NCI-H2107 treated with DMSO at 0.1 percent for 48 hours (cell line): ENCODE measurements around the gene SMIM28.
"Not testable (repeated sequence)": the region's sequence is repeated elsewhere in the genome, so short reads cannot be mapped to it uniquely, and the experiment has no call there.

Experiments
- DNase-seq: peaks from one replicate; lab custom pipeline; 2025; ENCODE audit not compliant: unreplicated experiment; lab: John Stamatoyannopoulos, UW

SMIM28 gene

DNA sequence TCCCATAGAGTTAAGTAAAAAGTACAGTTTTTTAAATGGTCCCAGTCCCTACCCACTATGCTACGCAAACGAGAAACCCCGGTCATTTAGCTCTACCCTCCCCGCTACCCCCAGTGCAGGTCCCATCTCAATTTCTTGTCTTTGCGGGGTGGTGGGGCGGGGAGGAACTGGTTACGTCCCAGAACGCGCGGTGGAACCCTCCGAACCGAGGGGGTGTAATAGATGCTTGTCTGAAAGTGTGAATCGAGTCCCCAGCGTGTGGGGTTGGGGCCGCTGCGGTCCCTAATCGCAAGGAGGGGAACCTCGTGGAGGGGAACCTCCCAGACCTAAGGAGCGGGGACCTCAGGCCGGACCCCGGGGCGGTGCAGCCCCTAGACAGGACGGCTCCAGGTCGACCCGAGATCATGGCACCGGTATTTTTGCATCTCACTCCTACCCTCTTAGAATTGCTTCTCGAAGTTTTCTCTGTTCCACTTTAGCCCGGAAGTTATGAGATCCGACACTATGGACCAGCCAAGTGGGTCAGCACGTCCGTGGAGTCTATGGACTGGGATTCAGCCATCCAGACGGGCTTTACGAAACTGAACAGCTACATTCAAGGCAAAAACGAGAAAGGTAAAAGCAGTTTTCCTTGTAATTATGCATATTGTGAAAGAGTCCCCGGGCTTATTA is 27.1 kb downstream of the SMIM28 start:
- peak; percentile 3 for DNase-seq

DNA sequence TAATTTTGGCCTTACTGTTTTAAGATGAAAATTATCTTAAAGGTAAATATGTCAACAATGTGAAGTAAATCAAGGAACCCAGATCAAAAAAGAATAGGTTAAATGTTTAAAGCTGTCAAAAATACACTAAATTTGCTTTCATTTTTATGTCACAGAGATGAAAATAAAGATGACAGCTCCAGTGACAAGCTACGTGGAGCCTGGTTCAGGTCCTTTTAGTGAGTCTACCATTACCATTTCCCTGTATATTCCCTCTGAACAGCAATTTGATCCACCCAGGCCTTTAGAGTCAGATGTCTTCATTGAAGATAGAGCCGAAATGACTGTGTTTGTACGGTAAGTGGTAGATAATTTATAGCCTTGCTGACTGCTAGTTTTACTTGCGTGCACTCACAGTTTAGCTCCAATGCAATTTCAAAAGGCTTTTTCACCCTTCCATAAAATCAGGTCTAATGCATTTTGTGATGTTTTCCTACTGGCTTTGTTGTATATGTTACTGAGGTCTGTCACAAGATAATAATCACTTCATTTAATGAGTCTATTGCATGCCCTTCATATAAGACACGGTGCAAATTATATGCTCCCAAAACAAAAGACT is 28.2 kb downstream of the SMIM28 start:
- DNase-seq = peak; percentile 30

DNA sequence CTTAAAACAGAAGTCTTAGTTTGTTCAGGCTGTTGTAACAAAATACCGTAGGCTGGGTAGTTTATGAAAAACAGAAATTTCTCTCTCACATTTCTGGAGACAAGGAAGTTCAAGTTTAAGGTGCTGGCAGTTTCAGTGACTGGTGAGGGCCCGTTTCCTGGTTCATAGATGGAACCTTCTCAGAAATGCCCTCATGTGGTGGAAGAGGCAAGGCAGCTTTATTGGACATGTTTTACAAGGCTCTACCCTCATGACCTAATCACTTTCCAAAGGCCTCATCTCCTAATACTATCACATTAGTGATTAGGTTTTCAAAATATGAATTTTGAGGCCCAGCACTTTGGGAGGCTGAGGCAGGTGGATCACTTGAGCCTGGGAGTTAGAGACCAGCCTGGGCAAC is 28.7 kb downstream of the SMIM28 start:
- DNase-seq = no peak

DNA sequence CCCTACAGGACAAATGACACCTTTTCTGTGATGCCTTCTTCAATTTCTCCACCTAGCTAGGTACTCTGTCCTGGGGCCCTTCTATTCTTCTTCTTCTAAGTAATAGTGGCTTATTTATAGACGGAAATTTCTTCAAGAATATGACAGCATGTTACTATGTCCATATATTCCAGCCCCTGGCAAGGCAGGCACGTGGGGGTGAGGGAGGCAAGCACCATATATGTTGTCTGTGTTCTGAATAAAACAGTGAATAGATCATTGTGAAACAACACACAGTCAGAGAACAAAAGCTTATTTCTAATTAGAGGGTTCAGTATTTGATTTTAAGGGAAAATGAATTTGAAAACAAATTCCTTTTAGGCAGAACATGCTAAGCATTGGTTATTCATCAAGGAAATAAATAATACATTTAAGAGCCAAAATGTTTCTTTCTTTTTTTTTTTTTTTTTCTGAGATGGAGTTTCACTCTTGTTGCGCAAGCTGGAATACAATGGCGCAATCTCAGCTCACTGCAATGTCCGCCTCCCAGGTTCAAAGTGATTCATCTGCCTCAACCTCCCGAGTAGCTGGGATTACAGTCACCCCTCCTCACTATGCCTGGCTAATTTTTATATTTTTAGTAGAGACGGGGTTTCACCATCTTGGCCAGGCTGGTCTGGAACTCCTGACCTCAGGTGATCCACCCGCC is 32.5 kb downstream of the SMIM28 start:
- DNase-seq = no peak

DNA sequence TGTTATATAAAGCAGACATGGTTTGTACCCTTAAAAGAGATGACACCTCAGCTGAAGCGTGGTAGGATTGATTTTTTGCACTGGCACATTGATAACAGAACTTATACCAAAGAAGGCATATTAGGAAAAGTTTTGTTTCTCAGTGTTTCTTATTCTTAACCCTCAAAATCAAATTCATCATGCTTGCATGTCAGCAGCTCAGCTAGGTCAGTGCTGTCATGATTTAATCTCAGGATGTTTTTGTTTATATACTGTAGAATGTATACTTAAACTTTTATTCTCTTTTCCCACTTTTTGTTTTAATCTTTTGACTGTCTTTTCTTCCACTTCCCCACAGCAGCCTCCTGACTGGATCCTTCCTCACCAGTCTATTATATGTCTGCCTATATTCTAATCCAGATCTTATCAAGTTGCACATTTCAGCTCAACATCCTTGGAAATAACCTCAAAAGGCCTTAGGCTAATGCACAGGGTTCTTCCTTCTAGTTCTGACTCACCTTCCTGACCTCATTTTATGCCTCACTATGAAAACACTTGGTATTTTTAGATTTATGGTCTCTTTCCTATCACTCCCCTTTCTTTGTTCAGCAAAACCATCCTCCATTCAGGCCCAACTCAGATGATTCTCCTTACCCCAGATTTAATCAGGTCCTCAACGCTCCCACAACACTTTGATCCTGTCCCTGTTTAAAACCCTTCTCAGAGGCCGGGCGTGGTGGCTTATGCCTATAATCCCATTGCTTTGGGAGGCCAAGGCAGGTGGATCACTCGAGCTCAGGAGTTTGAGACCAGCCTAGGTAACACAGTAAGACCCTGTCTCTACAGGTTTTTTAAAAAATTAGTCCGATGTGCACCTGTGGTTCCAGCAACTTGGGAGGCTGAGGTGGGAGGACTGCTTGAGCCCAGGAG is 33.5 kb downstream of the SMIM28 start:
- DNase-seq = no peak

DNA sequence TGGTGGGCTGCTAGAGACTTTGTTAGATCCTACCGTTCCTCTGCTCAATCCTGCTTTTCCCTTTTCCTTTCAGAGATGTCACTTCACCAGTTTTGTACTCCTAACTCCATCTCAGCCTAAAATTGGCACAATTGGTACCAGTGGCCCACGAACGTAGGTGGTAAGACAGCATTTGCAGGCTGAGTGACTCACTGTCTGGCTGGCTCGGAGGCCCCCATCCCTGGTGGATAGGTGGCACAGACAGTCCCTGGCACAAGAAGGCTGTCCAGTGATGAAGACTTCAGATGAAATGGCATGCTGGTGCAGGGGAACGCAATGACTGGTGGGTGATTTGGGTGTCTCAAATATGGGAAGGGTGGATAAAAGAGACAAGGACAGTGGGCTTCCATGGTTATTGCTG is 37.4 kb downstream of the SMIM28 start:
- no peak for DNase-seq

DNA sequence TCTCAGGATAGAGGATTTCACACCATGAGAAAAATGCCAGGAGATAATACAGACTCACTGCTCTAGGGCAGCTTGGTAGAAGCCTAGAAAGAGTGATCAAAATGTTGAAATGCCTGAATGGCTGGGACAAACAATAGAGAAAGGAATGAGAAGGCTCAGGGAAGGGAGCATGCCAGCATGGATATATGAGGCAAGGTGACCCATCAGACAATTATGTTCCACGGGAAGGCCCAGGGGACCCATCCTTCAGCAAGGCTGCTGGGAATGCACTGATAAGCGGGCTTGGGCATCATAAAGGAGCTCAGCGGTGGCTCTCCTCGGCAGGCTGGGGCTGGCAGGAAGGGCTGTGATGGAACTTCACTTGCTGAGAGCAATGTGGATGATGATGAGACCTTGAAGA is 38.5 kb downstream of the SMIM28 start:
- no peak for DNase-seq

DNA sequence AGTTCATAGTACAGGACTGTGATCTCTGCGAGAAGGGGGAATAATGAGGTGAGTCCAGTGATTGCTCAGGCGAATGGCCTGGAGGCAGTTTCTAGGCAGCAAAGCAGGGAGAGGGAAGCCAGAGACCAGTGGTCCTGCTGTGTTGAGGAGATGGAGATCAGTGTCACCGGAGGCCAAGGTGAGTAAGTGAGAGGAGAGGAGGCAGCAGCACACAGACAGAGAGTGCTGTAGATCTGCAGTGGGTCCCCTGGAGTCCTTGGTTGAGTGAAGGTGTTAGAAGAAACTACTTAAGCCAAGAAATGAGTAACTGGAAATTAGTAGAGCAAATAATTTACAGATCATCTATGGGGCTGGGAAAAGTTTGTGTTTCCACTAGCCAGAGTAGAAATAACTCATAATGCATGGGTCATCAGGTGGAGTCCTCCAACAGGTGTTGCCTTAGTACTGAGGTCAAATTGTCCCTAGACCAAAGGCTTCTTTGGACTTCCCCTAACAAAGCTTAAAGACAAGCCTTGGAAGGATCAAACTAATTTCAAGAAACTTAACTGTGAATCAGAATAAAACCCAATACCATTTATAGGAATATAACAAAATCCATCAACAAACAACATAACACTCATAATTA is 39.9 kb downstream of the SMIM28 start:
- DNase-seq = no peak

DNA sequence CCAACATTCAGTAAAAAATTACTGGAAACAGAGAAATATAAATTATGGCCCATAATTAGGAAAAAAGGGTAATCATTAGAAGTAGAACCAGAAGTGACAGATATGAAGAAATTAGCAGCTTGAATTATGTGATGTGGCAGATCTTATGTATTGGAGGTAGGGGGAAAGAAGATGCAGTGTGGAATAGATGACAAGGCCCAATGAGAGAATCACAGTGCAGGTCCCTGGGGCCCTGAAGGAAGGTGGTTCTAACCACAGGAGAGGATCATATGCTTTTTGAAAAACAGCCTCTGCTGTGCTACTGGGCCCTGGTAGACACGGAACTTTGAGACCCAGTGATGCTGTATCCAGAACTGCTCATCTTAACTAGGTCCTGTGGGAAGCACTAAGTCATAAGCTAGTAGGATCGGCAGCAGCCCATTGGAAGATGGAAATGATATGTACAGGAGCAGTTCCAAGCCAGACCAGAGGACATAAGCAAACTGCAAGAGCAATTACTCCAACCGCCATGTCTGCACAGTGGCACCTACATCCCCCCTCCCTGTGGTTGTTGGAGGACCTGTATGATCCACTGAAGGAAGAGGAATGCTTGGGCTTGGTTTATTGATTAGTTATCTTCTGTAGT is 40.5 kb downstream of the SMIM28 start:
- no peak for DNase-seq

DNA sequence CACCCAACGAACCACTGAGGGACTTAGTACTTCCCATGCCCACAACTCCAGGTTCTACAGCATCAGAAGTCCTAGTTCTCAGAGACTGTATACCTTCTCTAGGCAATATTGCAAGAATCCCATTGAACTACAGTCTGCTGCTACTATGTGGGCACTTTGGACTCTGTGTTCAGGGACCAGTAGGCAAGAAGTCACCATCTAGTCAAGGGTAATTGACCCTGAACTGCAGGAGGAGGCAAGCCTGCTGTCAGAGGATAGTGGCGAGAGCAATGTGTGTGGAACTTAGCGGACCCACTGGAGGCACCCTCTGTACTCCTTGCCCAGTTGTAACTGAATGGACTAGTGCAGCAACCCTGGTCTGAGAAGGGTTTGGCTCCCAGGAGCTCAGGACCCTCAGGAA is 42.1 kb downstream of the SMIM28 start:
- DNase-seq = no peak

DNA sequence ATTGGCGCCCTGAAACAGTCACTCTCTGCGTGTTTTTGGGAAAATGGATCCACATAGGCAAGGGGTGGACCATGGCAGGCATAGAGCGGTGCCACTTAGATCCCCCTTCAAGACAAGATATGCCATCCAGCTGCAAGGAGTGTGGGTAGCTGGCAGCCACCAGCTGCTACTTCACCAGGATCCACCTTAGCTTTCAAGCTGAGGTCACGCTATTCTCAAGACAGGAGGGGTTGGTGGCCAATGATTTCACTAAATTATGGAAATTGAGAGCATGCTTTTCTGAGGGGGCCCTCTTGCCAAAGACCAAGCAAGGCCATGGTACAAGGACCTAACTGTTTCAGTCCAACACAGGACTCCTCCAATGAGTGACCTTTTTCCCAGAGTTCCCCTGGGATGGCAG is 42.7 kb downstream of the SMIM28 start:
- DNase-seq = no peak

DNA sequence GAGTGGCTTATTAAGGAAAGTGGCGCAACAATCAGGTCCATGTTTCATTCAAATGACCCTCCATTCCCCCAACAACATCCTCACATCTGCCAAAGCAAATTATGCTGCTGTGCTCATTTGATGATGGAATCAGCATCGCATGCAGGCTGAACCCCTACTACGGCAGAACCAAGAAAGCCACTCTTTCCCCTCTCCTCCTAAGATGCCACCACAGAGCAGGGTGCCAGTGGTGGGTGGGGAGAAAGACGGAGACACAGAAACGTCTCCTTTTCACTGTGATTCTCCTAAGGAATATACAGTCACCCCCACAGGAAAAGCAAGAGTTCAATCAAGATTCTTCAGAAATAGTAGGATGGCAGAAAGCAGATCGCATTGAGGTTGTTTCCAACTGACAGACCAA is 43.4 kb downstream of the SMIM28 start:
- DNase-seq = no peak

DNA sequence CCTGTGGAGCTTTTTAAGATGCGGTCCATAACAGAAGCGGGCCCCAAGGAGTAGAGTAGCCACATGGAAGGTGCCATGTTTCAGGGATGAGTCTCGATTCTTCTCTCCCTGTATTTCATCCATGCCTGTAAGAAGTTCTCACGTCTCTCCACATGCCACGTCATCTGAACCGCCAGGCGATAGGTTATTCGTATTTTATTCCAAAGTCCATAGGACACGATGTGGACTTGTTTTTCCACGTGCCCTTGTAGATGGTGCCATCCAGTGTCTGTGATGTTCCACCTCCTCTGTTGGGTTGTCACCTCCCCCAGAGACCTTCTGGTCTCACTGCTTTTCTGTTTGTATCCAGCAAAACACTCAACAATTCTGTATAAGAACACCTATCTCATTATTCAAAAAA is 43.9 kb downstream of the SMIM28 start:
- DNase-seq = no peak

DNA sequence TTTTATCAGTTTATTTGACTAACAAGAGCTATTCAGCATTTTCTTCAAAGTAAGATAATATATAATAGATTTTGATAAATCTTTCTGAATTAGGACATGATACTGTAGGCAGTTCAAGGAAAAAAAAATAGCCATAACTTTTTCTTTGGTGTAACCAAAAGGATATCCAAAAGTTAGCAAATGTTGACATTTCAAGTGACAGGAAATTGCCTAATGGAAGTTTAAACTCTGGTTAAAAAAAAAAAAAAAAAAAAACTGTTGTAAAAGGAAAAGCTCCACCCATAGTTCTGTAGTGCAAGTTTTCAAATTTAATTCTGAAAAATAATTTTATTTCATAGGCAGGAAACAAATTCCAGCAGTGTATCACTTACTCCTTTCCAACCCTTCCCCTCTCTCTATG is 45.2 kb downstream of the SMIM28 start:
- DNase-seq = no peak

DNA sequence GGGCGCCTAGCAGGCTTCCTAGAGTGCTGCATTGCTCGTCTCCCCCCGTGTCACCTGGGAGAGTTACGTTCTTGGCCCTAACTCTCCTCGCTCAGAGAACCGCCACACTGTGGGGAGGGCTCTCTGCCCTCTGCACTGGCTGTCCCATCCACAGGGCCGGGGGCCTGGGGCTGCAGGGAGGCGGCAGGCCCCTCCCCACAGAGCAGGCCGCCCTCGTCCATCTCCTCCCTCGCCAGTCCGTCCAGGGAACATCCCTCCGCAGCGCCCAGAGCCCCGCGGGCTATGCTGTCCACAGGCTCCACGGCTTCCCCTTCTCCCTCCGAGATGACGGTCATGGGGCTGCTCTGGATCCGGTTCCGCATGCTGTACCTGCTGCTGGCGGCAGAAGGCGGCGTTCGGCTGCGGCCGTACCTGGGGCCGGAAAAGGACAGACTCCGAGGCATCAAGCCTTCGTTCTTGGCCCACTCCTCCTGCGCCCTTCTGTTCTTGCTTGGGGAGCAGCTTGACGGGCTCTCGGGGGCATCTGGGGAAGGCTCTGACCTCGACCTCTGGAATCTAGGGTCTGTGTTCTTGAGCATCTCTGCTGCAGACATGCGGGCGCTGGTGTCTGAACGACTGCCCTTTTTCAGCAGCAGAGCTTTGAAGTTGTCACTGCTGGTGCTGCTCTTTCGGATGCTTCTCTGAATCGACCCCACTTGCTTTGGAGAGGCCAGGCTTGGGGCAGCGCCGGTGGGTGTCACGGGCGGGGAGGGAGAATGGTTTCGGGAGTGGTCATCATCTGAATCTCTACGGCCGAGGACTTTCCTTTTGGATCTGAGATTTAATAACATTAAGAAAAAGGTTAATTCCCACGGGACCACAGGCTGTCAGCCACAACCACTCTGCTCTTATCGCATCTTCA is 46.5 kb downstream of the SMIM28 start:
- no peak for DNase-seq

DNA sequence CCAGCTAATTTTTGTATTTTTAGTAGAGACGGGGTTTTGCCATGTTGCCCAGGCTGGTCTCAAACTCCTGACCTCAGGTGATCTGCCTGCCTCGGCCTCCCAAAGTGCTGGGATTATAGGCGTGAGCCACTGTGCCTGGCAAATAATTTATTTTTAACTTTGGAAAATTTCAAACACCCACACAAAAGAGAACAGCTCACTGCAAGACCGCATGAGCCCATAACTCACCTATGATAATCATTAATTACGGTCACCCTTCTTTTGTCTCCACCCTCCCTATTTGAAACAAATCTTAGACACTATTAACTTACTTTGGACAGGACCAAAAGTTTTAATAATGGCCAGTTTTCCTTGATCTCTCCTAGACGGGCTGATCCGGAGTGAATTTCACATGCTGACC is 47.6 kb downstream of the SMIM28 start:
- DNase-seq = not testable (repeated sequence)

DNA sequence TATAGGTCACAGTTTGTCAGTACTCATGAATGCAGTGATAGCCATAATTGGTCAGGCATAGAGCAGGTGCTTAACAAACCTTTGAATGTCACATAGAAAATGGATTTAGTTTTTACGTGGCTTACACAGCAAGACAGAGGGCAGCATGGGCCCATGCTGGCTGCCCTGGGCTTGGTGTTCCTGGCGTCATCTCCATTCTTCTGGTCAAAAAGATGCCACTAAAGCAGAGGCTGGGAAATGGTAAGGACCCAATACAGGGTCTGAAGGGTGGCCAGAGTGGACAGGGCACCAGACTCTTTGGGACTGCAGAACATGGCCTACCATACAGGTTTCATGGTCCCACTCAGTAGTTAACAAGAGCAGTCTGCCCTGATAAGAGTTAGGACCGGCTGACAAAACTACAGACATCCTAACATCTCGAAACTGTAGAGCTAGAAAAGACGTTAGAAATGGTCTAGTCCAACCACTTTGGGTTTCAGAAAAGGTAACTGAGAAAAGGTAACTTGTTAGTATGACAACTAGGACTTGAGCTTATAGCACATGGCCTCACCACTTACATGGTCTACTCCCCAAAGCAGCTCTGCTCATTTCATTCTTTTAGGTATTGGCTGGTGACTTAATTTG is 48.9 kb downstream of the SMIM28 start:
- no peak for DNase-seq

DNA sequence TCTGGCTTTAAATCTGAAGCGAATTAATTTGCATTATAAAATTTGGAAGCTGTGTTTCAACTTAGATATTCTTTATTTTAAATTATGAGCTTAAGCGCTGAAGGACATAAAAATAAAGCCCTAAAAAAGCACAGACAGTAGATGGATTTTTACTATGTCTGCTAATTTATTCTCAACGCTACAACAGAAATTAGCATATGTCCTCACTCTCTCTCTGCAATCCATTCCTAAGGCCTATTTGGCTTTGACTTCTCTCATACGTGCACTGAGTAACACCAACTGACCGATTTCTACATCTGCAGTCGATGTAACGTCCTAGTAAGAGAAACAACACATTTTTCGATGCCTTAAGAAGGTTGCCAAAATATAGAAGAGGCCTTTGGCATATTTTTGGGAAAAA is 50.0 kb downstream of the SMIM28 start:
- DNase-seq = no peak

DNA sequence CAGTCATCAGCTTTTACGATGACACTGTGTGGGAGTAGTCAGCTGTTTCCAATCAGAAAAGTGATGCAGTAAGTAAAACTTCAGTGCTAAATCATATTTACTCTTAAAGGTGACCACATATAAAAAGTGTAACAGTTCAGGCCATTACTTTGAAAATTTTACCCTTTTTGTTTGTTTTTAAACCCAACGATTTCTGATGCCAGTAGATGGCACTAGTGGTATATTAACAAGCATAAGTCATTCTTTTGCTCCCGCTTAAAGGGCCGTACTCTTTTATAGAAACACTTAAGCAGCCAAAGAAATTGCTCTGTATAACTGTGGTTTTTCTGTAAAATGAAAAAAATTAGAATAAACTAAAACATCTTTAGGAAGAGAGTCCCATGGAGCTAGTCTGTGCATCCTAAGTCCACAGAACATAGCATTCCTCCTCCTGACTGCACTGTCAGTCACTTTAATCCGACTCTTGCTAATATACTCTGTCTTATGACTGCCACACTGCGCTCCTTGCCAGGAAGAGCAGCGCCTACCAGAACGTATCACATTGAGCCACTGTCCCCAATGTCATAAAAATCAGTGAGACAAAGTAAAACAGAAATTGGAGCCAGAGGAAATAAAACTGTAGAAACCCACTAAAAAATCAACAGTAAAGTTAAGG is 51.4 kb downstream of the SMIM28 start:
- DNase-seq = no peak
